ENCODE data around the gene CD27.

GRCh38 chr12:6444031-6444430 lies 724 bp upstream of the CD27 start:
- TF ChIP-seq, protein P1, sequence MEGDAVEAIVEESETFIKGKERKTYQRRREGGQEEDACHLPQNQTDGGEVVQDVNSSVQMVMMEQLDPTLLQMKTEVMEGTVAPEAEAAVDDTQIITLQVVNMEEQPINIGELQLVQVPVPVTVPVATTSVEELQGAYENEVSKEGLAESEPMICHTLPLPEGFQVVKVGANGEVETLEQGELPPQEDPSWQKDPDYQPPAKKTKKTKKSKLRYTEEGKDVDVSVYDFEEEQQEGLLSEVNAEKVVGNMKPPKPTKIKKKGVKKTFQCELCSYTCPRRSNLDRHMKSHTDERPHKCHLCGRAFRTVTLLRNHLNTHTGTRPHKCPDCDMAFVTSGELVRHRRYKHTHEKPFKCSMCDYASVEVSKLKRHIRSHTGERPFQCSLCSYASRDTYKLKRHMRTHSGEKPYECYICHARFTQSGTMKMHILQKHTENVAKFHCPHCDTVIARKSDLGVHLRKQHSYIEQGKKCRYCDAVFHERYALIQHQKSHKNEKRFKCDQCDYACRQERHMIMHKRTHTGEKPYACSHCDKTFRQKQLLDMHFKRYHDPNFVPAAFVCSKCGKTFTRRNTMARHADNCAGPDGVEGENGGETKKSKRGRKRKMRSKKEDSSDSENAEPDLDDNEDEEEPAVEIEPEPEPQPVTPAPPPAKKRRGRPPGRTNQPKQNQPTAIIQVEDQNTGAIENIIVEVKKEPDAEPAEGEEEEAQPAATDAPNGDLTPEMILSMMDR (conservative IDR thresholded peaks at IDR 0.05; ENCODE audit: low read length): peak; percentile 51; the same call in 1 of the 2 replicates
- TF ChIP-seq EZH2phosphoT487 (IDR thresholded peaks at IDR 0.05; ENCODE audit: borderline replicate concordance, low read depth, low read length): no peak

Data from OCI-LY7 (cell line).